ENCODE data around the gene A3GALT2.

GRCh38 chr1:33266766-33267165, 54.1 kb downstream of the A3GALT2 start:
- TF ChIP-seq, protein P1, sequence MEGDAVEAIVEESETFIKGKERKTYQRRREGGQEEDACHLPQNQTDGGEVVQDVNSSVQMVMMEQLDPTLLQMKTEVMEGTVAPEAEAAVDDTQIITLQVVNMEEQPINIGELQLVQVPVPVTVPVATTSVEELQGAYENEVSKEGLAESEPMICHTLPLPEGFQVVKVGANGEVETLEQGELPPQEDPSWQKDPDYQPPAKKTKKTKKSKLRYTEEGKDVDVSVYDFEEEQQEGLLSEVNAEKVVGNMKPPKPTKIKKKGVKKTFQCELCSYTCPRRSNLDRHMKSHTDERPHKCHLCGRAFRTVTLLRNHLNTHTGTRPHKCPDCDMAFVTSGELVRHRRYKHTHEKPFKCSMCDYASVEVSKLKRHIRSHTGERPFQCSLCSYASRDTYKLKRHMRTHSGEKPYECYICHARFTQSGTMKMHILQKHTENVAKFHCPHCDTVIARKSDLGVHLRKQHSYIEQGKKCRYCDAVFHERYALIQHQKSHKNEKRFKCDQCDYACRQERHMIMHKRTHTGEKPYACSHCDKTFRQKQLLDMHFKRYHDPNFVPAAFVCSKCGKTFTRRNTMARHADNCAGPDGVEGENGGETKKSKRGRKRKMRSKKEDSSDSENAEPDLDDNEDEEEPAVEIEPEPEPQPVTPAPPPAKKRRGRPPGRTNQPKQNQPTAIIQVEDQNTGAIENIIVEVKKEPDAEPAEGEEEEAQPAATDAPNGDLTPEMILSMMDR (IDR thresholded peaks at IDR 0.05): no peak
- TF ChIP-seq POLR2A (IDR thresholded peaks at IDR 0.05) (no peak), EP300 (IDR thresholded peaks at IDR 0.05) (no peak)

Measured in ovary (tissue), 3 donors.